Chondrocyte (in vitro differentiated cells): ENCODE data around the gene BIK. TPM values are rescaled to one million over a fixed set of nuclear protein-coding genes. Genes with fewer than 3 reads are reported as not detected.
A peak's percentile ranks its signal among the peaks of the same experiment; 100 is the strongest.
"Not testable (repeated sequence)": the region's sequence is repeated elsewhere in the genome, so short reads cannot be mapped to it uniquely, and the experiment has no call there.

Experiments
- DNase-seq: peaks from one replicate; pipeline ENCODE4 v3.0.0; 2021; ENCODE audit warnings: mixed read lengths, low spot score
- H3K27ac Mint-ChIP-seq: one replicate; pipeline ENCODE4 v1.8.0; 2021; ENCODE audit warnings: mild to moderate bottlenecking, moderate library complexity, mixed read lengths; ENCODE audit not compliant: unreplicated experiment
- H3K27me3 Mint-ChIP-seq: 2 replicates; pipeline ENCODE4 v1.8.0; 2021; ENCODE audit warnings: low read depth, mixed read lengths
- H3K36me3 Mint-ChIP-seq: 2 replicates; pipeline ENCODE4 v1.8.0; 2021; ENCODE audit warnings: low read depth, mixed read lengths
- H3K4me1 Mint-ChIP-seq: 2 replicates; pipeline ENCODE4 v1.8.0; 2021; ENCODE audit warnings: low read depth, mild to moderate bottlenecking, mixed read lengths
- H3K4me3 Mint-ChIP-seq: one replicate; pipeline ENCODE4 v1.8.0; 2021; ENCODE audit warnings: mild to moderate bottlenecking, moderate library complexity, mixed read lengths; ENCODE audit not compliant: unreplicated experiment
- H3K9me3 Mint-ChIP-seq: 2 replicates; pipeline ENCODE4 v1.8.0; 2021; ENCODE audit warnings: low read depth, mixed read lengths
- total RNA-seq: library from RNA; stranded (reverse); gene quantifications from 3 replicates; pipeline ENCODE4 v1.2.1, GENCODE V29; 2021
- TF ChIP-seq, protein P1 (sequence below): fragments of 200-600 bp; sonication (generic); IDR thresholded peaks from 2 replicates; pipeline ENCODE4 v1.5.0; 2021; ENCODE audit warnings: antibody characterized with exemption, mild to moderate bottlenecking, moderate library complexity

The BIK gene
- total RNA-seq, 1 donor from 2014 or later, result not detected

DNA sequence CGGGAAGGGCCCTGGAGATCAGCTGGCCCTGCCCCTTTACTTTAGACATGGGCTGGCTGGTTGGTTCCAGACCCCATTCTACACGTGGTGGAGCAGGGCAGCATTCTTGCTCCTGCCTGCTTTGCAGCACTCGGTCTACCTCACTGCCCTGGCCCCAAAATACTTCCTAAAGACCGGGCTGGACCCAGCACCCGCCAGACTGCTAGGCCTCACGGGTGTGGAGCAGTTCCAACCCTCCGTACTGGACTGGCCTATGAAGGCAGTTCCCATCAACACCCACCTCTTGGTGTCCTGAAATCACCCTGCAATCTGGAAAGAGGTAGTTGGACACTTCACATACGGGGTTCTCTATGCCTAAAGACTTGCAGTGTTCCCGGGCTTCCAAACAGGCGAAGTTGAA, 26.3 kb downstream of the BIK start:
- no peaks in the 10 kb centered on the region for H3K9me3 Mint-ChIP-seq
- H3K27ac Mint-ChIP-seq, result no peak overlapping the region
- no peak overlapping the region for H3K4me3 Mint-ChIP-seq
- no peak for DNase-seq
- H3K4me1 Mint-ChIP-seq, result peaks cover 2% of the 10 kb centered on the region
- no peaks in the 10 kb centered on the region for H3K27me3 Mint-ChIP-seq
- TF ChIP-seq, protein P1, sequence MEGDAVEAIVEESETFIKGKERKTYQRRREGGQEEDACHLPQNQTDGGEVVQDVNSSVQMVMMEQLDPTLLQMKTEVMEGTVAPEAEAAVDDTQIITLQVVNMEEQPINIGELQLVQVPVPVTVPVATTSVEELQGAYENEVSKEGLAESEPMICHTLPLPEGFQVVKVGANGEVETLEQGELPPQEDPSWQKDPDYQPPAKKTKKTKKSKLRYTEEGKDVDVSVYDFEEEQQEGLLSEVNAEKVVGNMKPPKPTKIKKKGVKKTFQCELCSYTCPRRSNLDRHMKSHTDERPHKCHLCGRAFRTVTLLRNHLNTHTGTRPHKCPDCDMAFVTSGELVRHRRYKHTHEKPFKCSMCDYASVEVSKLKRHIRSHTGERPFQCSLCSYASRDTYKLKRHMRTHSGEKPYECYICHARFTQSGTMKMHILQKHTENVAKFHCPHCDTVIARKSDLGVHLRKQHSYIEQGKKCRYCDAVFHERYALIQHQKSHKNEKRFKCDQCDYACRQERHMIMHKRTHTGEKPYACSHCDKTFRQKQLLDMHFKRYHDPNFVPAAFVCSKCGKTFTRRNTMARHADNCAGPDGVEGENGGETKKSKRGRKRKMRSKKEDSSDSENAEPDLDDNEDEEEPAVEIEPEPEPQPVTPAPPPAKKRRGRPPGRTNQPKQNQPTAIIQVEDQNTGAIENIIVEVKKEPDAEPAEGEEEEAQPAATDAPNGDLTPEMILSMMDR, result no peak
- H3K36me3 Mint-ChIP-seq, result peaks cover 9% of the 10 kb centered on the region

DNA sequence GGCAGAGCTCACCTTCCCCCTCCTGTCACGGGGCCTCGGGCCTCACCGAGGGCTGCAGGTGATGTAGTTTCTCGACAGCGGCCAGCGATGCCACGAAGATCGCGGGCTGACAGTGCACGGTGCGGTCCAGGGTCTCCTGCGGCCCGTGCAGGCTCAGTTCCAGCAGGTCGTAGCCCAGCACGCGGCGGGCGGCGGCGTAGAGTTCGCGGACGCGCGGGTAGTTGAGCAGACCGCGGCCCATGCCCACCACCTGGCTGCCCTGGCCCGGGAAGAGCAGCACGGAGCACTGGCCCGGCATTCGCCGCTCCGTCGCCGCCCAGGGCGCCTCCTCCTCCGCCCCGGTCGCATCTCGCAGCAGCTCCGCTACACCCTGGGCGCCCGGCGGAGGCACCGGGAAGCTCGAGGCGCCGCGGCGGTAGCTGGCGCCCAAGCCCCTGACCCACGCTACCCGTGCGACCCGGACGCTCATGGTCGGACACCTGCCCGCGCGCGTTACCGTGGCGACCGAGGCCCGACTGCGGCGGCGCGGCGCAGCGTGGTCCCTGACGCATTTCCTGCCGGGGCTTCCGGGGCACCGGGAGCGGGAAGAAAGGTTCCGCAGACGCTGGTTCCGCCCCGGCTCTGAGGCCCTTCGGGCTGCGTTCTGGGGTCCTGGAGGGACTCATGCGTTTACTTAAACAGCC, 32.5 kb downstream of the BIK start, which contains the start of gene MCAT:
TSS of gene MCAT (minus strand) at position 519 of the 683 bp plus-strand sequence. CDS start at position 469, 50 bp downstream.
- H3K9me3 Mint-ChIP-seq, result no peaks in the 10 kb centered on the region
- H3K4me1 Mint-ChIP-seq, result peaks cover 16% of the 10 kb centered on the region
- no peak for DNase-seq
- H3K36me3 Mint-ChIP-seq, result peaks cover 2% of the 10 kb centered on the region
- peak within 1 kb of the TSS; percentile 82 for H3K4me3 Mint-ChIP-seq
- TF ChIP-seq, protein P1, result no peak
- H3K27me3 Mint-ChIP-seq, result no peaks in the 10 kb centered on the region
- peak within 1 kb of the TSS; percentile 85 for H3K27ac Mint-ChIP-seq

DNA sequence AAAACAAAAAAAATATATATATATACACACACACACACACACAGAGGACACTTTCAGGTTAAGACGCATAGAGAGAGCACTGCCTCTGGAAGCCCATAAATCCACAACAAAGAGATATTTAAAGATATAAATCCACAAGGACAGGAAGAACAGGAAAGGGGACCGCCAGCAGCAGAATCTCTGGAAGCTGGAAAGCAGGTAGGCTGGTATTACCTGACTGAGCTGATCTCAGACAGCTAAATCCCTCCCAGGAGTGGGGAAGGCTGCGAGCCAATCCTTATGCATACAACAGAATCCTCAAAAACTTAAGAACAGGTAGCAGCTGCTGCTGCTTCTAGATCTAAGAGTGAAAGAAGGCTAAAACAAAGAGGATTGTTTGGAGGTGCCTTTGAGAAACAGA, 34.4 kb downstream of the BIK start:
- no peaks in the 10 kb centered on the region for H3K27me3 Mint-ChIP-seq
- no peak overlapping the region for H3K27ac Mint-ChIP-seq
- H3K4me1 Mint-ChIP-seq, result peaks cover 16% of the 10 kb centered on the region
- DNase-seq, result no peak
- H3K36me3 Mint-ChIP-seq, result peaks cover 1% of the 10 kb centered on the region
- no peak overlapping the region for H3K4me3 Mint-ChIP-seq
- H3K9me3 Mint-ChIP-seq, result no peaks in the 10 kb centered on the region
- TF ChIP-seq, protein P1, result no peak

DNA sequence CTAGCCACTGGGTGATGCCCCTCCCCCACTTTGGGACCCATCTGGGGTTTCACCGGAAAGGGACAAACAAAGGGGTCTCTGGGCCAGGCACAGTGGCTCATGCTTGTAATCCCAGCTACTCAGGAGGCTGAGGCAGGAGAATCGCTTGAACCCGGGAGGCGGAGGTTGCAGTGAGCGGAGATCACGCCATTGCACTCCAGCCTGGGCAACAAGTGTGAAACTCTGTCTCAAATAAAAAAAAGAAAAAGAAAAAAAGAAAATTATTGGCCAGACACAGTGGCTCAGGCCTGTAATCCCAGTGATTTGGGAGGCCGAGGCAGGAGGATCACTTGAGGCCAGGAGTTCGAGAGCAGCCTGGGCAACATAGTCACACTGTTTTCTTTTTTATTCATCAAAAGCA, 34.8 kb downstream of the BIK start:
- H3K36me3 Mint-ChIP-seq, H3K9me3 Mint-ChIP-seq, DNase-seq, H3K27ac Mint-ChIP-seq, H3K4me3 Mint-ChIP-seq, H3K27me3 Mint-ChIP-seq: not testable (repeated sequence)
- peaks cover 16% of the 10 kb centered on the region for H3K4me1 Mint-ChIP-seq

DNA sequence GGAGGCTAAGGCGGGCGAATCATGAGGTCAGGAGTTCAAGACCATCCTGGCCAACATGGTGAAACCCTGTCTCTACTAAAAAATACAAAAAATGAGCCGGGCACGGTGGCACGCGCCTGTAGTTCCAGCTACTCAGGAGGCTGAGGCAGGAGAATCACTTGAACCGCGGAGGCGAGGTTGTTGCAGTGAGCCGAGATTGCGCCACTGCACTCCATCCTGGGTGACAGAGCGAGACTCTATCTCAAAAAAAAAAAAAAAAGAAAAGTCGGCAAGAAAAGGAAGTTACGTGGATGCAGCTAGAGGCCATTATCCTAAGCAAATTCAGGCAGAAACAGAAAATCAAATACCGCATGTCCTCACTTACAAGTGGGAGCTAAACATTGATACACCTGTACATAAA, 35.8 kb downstream of the BIK start:
- H3K27ac Mint-ChIP-seq, H3K4me3 Mint-ChIP-seq, DNase-seq, H3K27me3 Mint-ChIP-seq, H3K36me3 Mint-ChIP-seq, H3K9me3 Mint-ChIP-seq: not testable (repeated sequence)
- H3K4me1 Mint-ChIP-seq, result peaks cover 22% of the 10 kb centered on the region

DNA sequence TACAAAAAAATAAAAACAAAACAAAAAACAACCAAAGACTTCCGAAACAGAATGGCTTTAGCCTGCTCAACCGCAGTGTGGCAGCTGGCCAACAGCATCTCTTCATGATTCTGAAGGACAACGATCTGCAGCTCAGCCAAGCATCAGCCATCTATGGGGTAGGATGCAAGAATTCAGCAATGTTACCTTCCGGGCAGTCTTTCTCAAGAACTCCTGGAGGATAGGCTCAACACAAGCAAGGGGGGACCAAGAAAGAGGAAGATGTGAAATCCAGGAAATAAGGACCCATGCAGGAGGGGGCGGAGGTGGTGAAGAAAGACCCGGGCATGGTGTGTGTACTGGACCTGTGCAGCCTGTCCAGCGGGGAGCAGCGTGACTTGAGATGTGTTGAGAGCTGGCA, 37.3 kb downstream of the BIK start:
- TF ChIP-seq, protein P1, result no peak
- Mint-ChIP-seq H3K4me3 (no peak overlapping the region), H3K36me3 (no peaks in the 10 kb centered on the region), H3K4me1 (peaks cover 18% of the 10 kb centered on the region), H3K9me3 (no peaks in the 10 kb centered on the region), H3K27me3 (no peaks in the 10 kb centered on the region), H3K27ac (no peak overlapping the region)
- DNase-seq, result no peak
